ENCODE results near the gene SPATA13. TPM values are rescaled to one million over a fixed set of nuclear protein-coding genes. Genes with fewer than 3 reads are reported as not detected.
"Not testable (repeated sequence)": the region's sequence is repeated elsewhere in the genome, so short reads cannot be mapped to it uniquely, and the experiment has no call there.

SPATA13 gene
- total and polyA plus RNA-seq, 2 experiments from 2014 or later: 12.4 to 19.4 TPM

GRCh38 chr13:24323036-24323738, 162.7 kb downstream of the SPATA13 start:
- no peak overlapping the region for H2AFZ ChIP-seq
- TF ChIP-seq EZH2phosphoT487 (IDR thresholded peaks at IDR 0.05; ENCODE audit: low read depth, severe bottlenecking, unreplicated experiment) (no peak), EZH2 (IDR thresholded peaks at IDR 0.05; ENCODE audit: borderline replicate concordance) (no peak), CTCF (IDR thresholded peaks at IDR 0.05; ENCODE audit: poor library complexity) (no peak)
- no peaks in the 10 kb centered on the region for H3K36me3 ChIP-seq (replicated peaks; ENCODE audit: insufficient read depth, low read depth)
- H4K20me1 ChIP-seq (ENCODE audit: insufficient read depth, poor library complexity, severe bottlenecking): no peaks in the 10 kb centered on the region
- H3K27me3 ChIP-seq: no peaks in the 10 kb centered on the region
- H3K4me3 ChIP-seq: no peak overlapping the region
- 93% methylated on average over 28 of the region's 28 CpGs for WGBS (ENCODE audit: low lambda C conversion rate, missing lambda C conversion rate)
- H3K79me2 ChIP-seq: no peaks in the 10 kb centered on the region
- no peak for DNase-seq (ENCODE audit: low spot score)
- H3K27ac ChIP-seq: no peak overlapping the region
- H3K9me3 ChIP-seq (ENCODE audit: low read depth): no peaks in the 10 kb centered on the region
- no peak overlapping the region for H3K4me2 ChIP-seq
- no peaks in the 10 kb centered on the region for H3K9me2 ChIP-seq (replicated peaks; ENCODE audit: insufficient read depth)
- H3K4me1 ChIP-seq (ENCODE audit: insufficient read depth): no peaks in the 10 kb centered on the region

- DNase-seq (ENCODE audit: low spot score): no peak
- no peak overlapping the region for H2AFZ ChIP-seq
- no peak overlapping the region for H3K4me2 ChIP-seq
- no peaks in the 10 kb centered on the region for H3K9me3 ChIP-seq (ENCODE audit: low read depth)
- no peaks in the 10 kb centered on the region for H3K36me3 ChIP-seq (replicated peaks; ENCODE audit: insufficient read depth, low read depth)
- no peaks in the 10 kb centered on the region for H3K9me2 ChIP-seq (replicated peaks; ENCODE audit: insufficient read depth)
- no peak overlapping the region for H3K27ac ChIP-seq
- 68% methylated on average over 5 of the region's 5 CpGs for WGBS (ENCODE audit: low lambda C conversion rate, missing lambda C conversion rate)
- TF ChIP-seq EZH2phosphoT487 (IDR thresholded peaks at IDR 0.05; ENCODE audit: low read depth, severe bottlenecking, unreplicated experiment) (no peak), EZH2 (IDR thresholded peaks at IDR 0.05; ENCODE audit: borderline replicate concordance) (no peak), CTCF (IDR thresholded peaks at IDR 0.05; ENCODE audit: poor library complexity) (no peak)
- H3K4me3 ChIP-seq: no peak overlapping the region
- no peaks in the 10 kb centered on the region for H3K79me2 ChIP-seq
- no peaks in the 10 kb centered on the region for H3K4me1 ChIP-seq (ENCODE audit: insufficient read depth)
- H3K27me3 ChIP-seq: no peaks in the 10 kb centered on the region
- H4K20me1 ChIP-seq (ENCODE audit: insufficient read depth, poor library complexity, severe bottlenecking): no peaks in the 10 kb centered on the region
These were observed 163.2 kb downstream of the SPATA13 start for GRCh38 chr13:24323739-24324075.

GRCh38 chr13:24327598-24327997, 167.1 kb downstream of the SPATA13 start:
- not testable (repeated sequence) for H3K27ac ChIP-seq; H4K20me1 ChIP-seq (ENCODE audit: insufficient read depth, poor library complexity, severe bottlenecking); H2AFZ ChIP-seq; H3K36me3 ChIP-seq (replicated peaks; ENCODE audit: insufficient read depth, low read depth); H3K4me1 ChIP-seq (ENCODE audit: insufficient read depth); H3K9me3 ChIP-seq (ENCODE audit: low read depth); DNase-seq (ENCODE audit: low spot score); H3K9me2 ChIP-seq (replicated peaks; ENCODE audit: insufficient read depth); H3K4me3 ChIP-seq; H3K79me2 ChIP-seq; H3K4me2 ChIP-seq; H3K27me3 ChIP-seq
- 97% methylated on average over 4 of the region's 23 CpGs for WGBS (ENCODE audit: low lambda C conversion rate, missing lambda C conversion rate)

- Histone ChIP-seq H3K9me2 (replicated peaks; ENCODE audit: insufficient read depth) (no peaks in the 10 kb centered on the region), H3K4me3 (no peak overlapping the region), H3K4me1 (ENCODE audit: insufficient read depth) (no peaks in the 10 kb centered on the region), H4K20me1 (ENCODE audit: insufficient read depth, poor library complexity, severe bottlenecking) (no peaks in the 10 kb centered on the region), H3K36me3 (replicated peaks; ENCODE audit: insufficient read depth, low read depth) (no peaks in the 10 kb centered on the region), H3K27me3 (no peaks in the 10 kb centered on the region), H3K4me2 (no peak overlapping the region), H3K9me3 (ENCODE audit: low read depth) (no peaks in the 10 kb centered on the region), H3K27ac (no peak overlapping the region), H3K79me2 (no peaks in the 10 kb centered on the region), H2AFZ (no peak overlapping the region)
- DNase-seq (ENCODE audit: low spot score): no peak
- TF ChIP-seq EZH2 (IDR thresholded peaks at IDR 0.05; ENCODE audit: borderline replicate concordance): no peak
- no peak for TF ChIP-seq CTCF (IDR thresholded peaks at IDR 0.05; ENCODE audit: poor library complexity)
- no peak for TF ChIP-seq EZH2phosphoT487 (IDR thresholded peaks at IDR 0.05; ENCODE audit: low read depth, severe bottlenecking, unreplicated experiment)
- WGBS (ENCODE audit: low lambda C conversion rate, missing lambda C conversion rate): 98% methylated on average over 35 of the region's 38 CpGs
These were observed 167.6 kb downstream of the SPATA13 start for GRCh38 chr13:24328145-24328544.
